Stimulated activated CD8-positive, alpha-beta memory T cell treated with anti-CD3 and anti-CD28 coated beads, Interleukin-15, amount 100 ng/mL, for 1 hour (primary cell): ENCODE measurements around the gene MAPT.
"Not testable (repeated sequence)": the region's sequence is repeated elsewhere in the genome, so short reads cannot be mapped to it uniquely, and the experiment has no call there.

Experiments
- DNase-seq: peaks from one replicate; pipeline ENCODE4 v3.0.0-alpha.2; 2020; ENCODE audit warnings: low read depth

MAPT gene

DNA sequence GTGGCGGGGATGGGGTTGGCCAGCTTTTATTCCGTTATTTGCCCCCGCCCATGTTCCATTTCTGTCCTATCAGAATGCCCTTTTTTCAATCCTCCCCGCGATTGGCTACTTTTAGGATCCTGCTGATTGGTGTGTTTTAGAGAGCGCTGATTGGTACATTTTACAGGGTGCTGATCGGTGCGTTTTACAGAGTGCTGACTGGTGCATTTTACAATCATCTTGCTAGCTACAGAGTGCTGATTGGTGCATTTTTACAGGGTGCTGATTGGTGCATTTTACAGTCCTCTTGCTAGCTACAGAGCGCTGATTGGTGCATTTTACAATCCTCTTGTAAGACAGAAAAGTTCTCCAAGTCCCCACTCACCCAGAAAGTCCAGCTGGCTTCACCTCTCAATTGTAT lies 32.2 kb upstream of the MAPT start:
- DNase-seq: not testable (repeated sequence)

GRCh38 chr17:45863857-45864654 lies 30.3 kb upstream of the MAPT start:
- no peak for DNase-seq

GRCh38 chr17:45867171-45867570 lies 27.2 kb upstream of the MAPT start:
- no peak for DNase-seq

- DNase-seq: no peak
Observed at GRCh38 chr17:45867702-45868101, 26.7 kb upstream of the MAPT start.

- no peak for DNase-seq
Observed at GRCh38 chr17:45868276-45868675, 26.1 kb upstream of the MAPT start.

- DNase-seq: no peak
Observed at GRCh38 chr17:45869676-45870341, 24.5 kb upstream of the MAPT start.

GRCh38 chr17:45870342-45870974 lies 23.9 kb upstream of the MAPT start:
- DNase-seq: no peak

- DNase-seq: no peak
Observed at GRCh38 chr17:45871718-45872117, 22.6 kb upstream of the MAPT start.

DNA sequence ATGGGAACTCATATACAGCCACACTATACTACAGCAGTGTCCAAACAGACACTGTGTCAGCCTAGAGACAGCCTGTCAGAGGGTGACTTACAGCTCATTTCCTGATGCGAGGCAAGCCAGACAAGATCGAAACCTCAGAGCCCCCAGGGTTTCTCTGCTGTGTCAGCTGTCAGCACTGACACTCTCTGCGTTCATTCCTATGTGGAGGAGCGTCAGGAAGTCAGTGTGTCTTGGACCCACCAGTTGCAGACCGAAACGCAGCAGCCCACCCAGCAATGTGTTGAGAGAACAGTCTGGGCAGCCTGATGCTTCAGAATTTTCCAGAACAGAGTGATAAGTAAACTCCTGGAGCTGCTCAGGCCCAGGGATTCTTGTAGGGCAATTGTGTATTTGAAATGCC lies 20.6 kb upstream of the MAPT start:
- DNase-seq: no peak

DNA sequence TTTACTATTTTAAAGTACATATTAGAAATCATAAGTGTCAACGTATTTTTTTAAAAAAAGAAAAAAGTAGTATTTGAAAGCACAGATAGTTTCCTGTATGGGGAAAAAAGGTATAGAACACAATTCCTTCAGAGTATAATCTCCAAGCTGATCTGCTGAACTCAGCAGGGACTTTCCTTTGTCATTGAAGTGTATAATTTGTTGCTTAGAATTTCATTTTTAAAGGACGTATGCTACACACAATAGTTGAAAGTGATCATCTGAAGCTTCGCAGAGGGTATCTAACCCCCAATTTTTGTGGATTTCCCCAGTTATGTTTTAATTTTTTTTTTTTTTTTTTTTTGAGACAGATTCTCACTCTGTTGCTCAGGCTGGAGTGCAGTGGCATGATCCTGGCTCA lies 20.2 kb upstream of the MAPT start:
- DNase-seq: no peak

- DNase-seq: no peak
Observed at GRCh38 chr17:45876539-45876938, 17.8 kb upstream of the MAPT start.

GRCh38 chr17:45877467-45877866 lies 16.9 kb upstream of the MAPT start:
- DNase-seq: no peak

DNA sequence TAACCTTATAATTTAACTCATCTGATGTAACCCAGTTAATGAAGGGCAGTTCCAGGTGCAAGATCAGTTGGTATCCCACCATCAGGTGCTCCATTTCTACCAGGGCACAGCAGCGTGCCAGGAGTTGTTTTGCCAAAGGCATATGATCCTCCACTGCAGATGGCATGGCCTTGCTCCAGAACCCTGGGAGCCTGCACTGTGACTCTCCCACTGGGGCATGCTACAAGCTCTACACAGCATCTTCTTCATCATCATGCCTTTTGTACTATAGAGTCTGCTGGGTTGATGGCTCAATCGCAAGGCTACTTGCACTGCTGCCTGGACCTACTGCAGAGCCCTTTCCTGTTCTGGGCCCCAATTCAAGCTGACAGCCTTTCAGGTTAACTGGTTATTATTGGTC lies 11.3 kb upstream of the MAPT start:
- no peak for DNase-seq

GRCh38 chr17:45886852-45887251 lies 7.5 kb upstream of the MAPT start:
- DNase-seq: no peak

GRCh38 chr17:45888392-45888791 lies 6.0 kb upstream of the MAPT start:
- DNase-seq: no peak

DNA sequence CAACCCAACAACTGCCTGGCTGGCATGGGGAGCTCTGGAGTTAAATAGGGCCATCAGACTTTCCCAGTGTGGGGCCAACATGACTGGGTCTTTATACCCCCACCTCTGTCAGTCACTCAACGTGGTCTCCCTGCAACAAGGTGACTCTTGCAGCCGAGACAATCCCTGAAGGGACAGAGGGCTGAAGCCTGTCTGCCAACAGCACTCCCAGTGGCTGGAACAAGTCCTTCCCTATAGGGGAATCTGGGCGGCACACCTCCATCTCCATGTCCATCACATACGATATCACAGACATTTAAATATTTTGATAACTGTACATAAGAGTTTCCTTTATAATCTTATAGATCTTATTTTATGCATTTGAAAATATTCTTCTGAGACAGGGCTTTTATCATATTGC lies 4.8 kb upstream of the MAPT start:
- no peak for DNase-seq

GRCh38 chr17:45893725-45894021 lies 681 bp upstream of the MAPT start:
- no peak for DNase-seq

DNA sequence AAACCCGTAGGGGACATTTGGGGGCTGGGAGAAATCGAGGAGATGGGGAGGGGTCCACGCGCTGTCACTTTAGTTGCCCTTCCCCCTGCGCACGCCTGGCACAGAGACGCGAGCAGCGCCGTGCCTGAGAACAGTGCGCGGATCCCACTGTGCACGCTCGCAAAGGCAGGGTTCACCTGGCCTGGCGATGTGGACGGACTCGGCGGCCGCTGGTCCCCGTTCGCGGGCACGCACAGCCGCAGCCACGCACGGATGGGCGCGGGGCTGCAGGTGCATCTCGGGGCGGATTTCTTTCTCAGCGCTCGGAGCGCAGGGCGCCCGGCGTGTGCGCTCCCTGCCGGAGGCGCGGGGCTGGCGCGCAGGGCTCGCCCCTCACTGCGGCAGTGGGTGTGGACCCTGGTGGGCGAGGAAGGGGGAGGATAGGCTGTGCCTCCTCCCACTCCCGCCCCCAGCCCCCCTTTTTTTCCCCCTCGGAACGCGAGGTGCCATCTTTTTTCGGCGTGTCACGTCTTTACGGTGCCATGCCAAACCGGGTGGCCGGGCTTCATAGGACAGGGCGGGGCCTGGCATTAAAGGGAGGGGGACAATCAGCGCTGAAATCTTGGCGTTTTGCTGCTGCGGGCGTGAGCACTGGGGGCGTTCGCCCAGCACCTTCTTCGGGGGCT lies 1.1 kb downstream of the MAPT start:
- DNase-seq: no peak

- DNase-seq: no peak
Observed at GRCh38 chr17:45895969-45896785, 1.8 kb downstream of the MAPT start.

GRCh38 chr17:45896803-45897693 lies 2.7 kb downstream of the MAPT start:
- no peak for DNase-seq

DNA sequence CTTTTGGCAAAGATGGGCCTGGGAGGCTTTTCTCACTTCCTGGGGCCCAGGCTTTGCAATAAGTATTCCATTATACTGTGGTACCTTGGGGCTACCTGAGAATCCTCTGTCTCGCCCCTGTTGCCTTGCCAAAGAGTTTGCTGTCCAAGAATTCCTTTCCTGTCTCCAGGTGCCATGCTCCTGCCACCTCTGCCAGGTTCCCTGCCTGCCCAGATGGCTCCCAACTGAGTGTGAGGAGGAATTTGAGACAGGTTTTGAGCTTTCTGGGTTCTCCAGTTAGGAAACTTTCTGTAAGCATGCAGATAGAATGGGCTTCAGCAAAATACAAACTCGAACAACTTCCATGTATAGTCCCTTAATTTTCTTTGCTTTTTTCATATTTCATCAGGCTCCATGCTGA lies 5.8 kb downstream of the MAPT start:
- DNase-seq: no peak
